GM13976 (cell line): Measurements from ENCODE around the gene NSD2.
A peak's percentile ranks its signal among the peaks of the same experiment; 100 is the strongest.

Experiments
- DNase-seq: peaks from one replicate; pipeline ENCODE4 v3.0.0; 2012; ENCODE audit warnings: low spot score
- in situ Hi-C: fragments of 300-500 bp; cut with MboI; formaldehyde crosslinking; loops from one replicate; pipeline ENCODE4 v1.12.0; 2022; ENCODE audit warnings: low sequenced_read_pairs, mixed read lengths, inconsistent platforms; ENCODE audit not compliant: unreplicated experiment
- TF ChIP-seq, protein P1 (sequence below): IDR thresholded peaks from 2 replicates; pipeline ENCODE4 v1.5.1; 2012; ENCODE audit warnings: borderline replicate concordance, mild to moderate bottlenecking; ENCODE audit not compliant: insufficient read depth; ENCODE audit errors: extremely low read depth, missing control alignments, control extremely low read depth

Gene NSD2

DNA sequence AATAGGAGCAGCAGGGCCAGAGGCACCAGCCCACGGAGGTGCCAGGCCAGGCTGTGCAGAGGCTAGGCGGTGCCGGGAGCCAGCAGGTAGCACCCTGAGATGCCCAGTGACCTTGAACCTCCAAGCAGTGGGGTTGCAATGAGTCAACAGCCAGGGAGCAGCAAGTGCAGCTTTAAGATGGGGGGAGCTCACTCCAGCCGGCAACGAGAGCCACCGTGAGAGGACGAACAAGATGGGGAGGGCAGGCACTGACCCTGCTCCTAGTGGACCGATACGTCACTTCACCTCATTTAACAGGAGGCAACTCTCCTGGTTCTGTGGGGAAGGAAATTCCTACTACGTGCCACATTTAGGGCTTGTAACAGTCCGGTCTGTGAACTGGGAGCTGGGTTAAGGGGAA is 20.0 kb upstream of the NSD2 start:
- in situ Hi-C loops = no loop called here
- no peak for DNase-seq
- TF ChIP-seq, protein P1, sequence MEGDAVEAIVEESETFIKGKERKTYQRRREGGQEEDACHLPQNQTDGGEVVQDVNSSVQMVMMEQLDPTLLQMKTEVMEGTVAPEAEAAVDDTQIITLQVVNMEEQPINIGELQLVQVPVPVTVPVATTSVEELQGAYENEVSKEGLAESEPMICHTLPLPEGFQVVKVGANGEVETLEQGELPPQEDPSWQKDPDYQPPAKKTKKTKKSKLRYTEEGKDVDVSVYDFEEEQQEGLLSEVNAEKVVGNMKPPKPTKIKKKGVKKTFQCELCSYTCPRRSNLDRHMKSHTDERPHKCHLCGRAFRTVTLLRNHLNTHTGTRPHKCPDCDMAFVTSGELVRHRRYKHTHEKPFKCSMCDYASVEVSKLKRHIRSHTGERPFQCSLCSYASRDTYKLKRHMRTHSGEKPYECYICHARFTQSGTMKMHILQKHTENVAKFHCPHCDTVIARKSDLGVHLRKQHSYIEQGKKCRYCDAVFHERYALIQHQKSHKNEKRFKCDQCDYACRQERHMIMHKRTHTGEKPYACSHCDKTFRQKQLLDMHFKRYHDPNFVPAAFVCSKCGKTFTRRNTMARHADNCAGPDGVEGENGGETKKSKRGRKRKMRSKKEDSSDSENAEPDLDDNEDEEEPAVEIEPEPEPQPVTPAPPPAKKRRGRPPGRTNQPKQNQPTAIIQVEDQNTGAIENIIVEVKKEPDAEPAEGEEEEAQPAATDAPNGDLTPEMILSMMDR = no peak

DNA sequence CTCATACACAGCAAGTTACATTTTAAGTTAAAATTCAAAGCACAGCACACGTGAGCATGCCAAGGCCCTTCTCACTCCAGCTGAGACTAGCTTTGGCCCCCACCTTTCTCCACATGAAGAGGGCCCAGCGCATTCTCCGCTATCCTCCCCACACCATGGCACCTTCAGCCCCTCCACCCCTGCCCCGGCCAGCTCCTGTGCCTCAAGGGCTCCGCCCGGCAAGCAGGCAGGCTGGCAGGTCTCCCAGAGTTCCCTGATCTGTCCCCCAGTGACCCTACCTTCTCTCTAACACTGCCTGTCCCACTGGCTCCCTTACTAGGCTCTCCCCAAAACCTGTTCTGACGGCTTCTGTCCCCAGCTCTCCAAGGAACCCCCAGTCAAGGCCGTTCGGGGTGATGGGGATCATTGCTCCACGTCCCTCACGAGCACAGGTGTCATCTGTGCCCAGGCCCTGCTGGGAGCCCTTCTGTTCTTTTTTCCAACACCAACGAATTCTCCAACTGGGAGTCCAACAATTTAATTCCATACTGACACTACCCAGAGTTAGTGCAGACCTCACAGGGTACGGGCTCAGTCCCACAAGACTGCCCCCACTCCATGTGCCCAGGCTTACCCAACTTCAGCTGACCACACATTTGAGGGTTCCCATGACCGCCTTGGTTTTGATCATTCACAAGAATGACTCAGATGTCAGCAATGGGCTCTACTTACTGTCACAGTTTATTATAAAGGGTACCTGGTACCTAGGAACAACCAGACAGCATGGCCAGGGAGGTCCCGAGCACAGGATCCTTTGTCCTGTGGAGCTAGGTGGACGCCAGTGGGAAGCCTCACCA is 19.4 kb upstream of the NSD2 start:
- TF ChIP-seq, protein P1 = no peak
- DNase-seq = no peak
- in situ Hi-C loops = no loop called here

DNA sequence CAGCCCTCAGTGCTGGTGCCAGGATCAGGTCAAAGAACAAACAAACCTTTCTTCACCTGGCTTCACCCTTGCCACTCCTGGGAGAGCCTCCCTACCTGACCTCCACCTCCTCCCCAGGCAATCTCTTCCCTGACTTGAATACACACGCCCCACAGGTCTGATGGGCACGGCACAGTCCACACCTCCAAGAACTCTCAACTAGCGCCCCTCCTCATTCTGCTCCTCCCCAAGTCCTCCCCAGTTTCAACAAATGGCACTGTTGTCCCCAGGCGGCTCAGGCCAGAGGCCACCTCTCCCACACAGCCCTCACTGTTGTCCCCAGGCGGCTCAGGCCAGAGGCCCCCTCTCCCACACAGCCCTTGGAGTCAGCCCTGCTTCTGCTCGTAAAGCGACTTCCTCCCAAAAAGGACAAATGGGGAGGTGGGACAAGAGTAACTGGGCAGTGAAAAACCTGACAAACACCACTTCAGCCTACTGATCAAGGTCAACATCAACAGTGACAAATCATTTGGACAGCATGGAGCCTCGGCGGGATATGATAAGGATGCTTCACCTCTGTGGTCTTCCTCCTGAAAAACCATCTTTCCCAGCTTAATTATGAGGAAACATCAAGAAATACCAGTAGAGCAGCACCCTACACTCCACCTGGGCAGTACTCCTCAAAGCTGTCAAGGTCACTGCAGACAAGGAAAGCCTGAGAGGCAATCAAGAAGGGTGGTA is 18.1 kb upstream of the NSD2 start:
- in situ Hi-C loops = no loop called here
- no peak for DNase-seq
- TF ChIP-seq, protein P1 = no peak

DNA sequence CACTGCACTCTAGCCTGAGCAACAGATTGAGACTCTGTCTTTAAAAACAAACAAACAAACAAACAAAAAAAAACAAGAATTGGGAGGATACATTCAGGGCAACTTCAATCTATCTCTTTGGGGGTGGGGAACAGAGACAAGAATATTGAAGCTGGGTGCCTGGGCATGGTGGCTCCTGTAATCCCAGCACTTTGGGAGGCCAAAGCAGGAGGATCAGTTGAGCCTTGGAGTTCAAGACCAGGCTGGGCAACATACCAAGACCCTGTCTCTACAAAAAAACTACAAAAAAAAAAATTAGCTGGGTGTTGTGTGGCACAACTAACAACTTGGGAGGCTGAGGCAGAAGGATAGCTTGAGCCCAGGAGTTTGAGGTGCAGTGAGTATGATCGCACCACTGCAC is 16.4 kb upstream of the NSD2 start:
- DNase-seq = no peak
- TF ChIP-seq, protein P1 = no peak
- in situ Hi-C loops = no loop called here

- in situ Hi-C loops = no loop called here
- DNase-seq = peak; percentile 57
- TF ChIP-seq, protein P1 = no peak
Observed at GRCh38 chr4:1855333-1856070, 15.7 kb upstream of the NSD2 start.

DNA sequence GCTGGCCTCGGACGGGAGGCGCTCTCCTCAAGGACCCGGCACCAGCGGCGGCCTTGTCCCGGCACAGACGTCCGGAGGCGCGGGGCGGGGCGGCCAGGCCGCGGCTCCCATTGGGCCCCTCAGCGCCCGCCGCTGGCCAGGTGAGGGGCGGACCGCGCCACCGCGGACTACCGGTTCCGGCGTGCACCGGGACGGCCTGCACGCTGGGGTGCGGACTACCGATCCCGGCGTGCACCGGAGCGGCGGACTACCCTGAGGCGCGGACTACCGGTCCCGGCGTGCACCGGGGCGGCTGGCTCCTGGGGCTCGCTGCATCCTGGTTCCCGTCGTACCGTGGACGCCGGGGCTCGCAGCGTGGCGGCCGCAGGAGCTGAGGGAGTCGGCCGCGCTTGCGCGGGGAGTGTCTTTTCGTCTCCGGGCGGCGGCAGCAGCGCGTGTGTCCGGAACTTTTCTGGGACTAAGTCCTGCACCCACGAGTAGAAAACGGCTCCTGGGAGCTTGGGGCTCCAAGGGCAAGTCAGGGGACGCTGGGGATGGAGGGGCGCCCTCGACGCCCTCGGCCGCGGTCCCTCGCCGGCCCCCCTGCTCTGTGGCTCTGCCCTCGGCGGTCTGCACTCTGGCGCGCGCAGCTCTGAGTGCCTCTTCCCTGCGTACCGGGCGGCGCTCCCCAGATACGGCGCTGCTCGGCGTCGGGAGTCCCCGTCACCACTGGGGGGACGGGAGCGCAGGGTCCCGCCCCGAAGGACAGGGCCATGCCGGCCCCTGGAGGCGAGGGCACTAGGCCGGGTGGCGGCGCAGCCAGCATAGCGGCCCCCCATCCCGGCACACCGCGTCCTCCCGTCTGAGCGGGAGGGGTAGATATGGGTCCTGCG is 14.9 kb upstream of the NSD2 start, which contains the start of gene LETM1:
TSS of gene LETM1 (minus strand) at position 86 of the 872 bp plus-strand sequence. CDS start 206 bp downstream, outside the sequence.
- in situ Hi-C loops = no loop called here
- DNase-seq = peak; percentile 97
- TF ChIP-seq, protein P1 = no peak
